Astrocyte (in vitro differentiated cells and primary cell): ENCODE measurements around the gene DNAJB1.

ENCODE experiments used
- CTCF ChIP-seq: IDR thresholded peaks from 2 replicates; pipeline ENCODE4 v1.5.1; 2011; ENCODE audit warnings: low read depth, mild to moderate bottlenecking, inconsistent platforms, low read length, moderate library complexity; ENCODE audit not compliant: insufficient read depth
- EZH2 ChIP-seq: IDR thresholded peaks from 2 replicates; pipeline ENCODE4 v1.6.1; 2012; ENCODE audit warnings: mild to moderate bottlenecking, low read length, inconsistent platforms; ENCODE audit not compliant: insufficient read depth

GRCh38 chr19:14530005-14530348, 11.8 kb upstream of the DNAJB1 start:
- TF ChIP-seq EZH2 (no peak), CTCF (no peak)
